Measurements from ENCODE around the gene MS4A4A. TPM values are rescaled to one million over a fixed set of nuclear protein-coding genes. Genes with fewer than 3 reads are reported as not detected.

Gene MS4A4A
- polyA plus RNA-seq, 1 donor from 2014 or later, result not detected

GRCh38 chr11:60303661-60304060 lies 23.2 kb downstream of the MS4A4A start:
- no peaks in the 10 kb centered on the region for H3F3A ChIP-seq (ENCODE audit: insufficient read depth, low read length, poor library complexity, severe bottlenecking)
- H3K27me3 ChIP-seq (ENCODE audit: insufficient read depth, low read depth, low read length), result no peaks in the 10 kb centered on the region
- H3K4me2 ChIP-seq (ENCODE audit: low read length), result no peak overlapping the region
- H3K9me2 ChIP-seq (ENCODE audit: insufficient read depth, low read length), result no peaks in the 10 kb centered on the region
- no peaks in the 10 kb centered on the region for H3K79me2 ChIP-seq (replicated peaks; ENCODE audit: insufficient read depth, low read length)
- no peaks in the 10 kb centered on the region for H3K9me3 ChIP-seq (ENCODE audit: low read length)
- no peaks in the 10 kb centered on the region for H4K20me1 ChIP-seq (ENCODE audit: insufficient read depth)
- H3K27ac ChIP-seq (ENCODE audit: low read length), result no peak overlapping the region
- TF ChIP-seq POLR2AphosphoS5 (IDR thresholded peaks at IDR 0.05), result no peak
- TF ChIP-seq CTCF (IDR thresholded peaks at IDR 0.05; ENCODE audit: poor library complexity, severe bottlenecking), result no peak
- no peak for TF ChIP-seq RAD21 (conservative IDR thresholded peaks at IDR 0.05)
- no peak for TF ChIP-seq TAF1 (IDR thresholded peaks at IDR 0.05; ENCODE audit: low read depth)
- no peak for TF ChIP-seq SMC3 (conservative IDR thresholded peaks at IDR 0.05; ENCODE audit: poor library complexity)
- TF ChIP-seq REST (IDR thresholded peaks at IDR 0.05; ENCODE audit: borderline replicate concordance), result no peak
- TF ChIP-seq EZH2 (IDR thresholded peaks at IDR 0.05; ENCODE audit: borderline replicate concordance, insufficient read depth, low read length, poor library complexity, severe bottlenecking), result no peak
- no peak for TF ChIP-seq EP300 (conservative IDR thresholded peaks at IDR 0.05; ENCODE audit: poor library complexity, severe bottlenecking)
- TF ChIP-seq MXI1 (conservative IDR thresholded peaks at IDR 0.05; ENCODE audit: poor library complexity, severe bottlenecking), result no peak
- H3K4me3 ChIP-seq (ENCODE audit: low read length), result no peak overlapping the region
- no peaks in the 10 kb centered on the region for H3K36me3 ChIP-seq (ENCODE audit: insufficient read depth, low read length)
- H2AFZ ChIP-seq (ENCODE audit: low read depth, low read length), result no peak overlapping the region
- no peak overlapping the region for H3K9ac ChIP-seq (ENCODE audit: low read length)

GRCh38 chr11:60305906-60306619 lies 25.6 kb downstream of the MS4A4A start:
- Histone ChIP-seq H3K79me2 (replicated peaks; ENCODE audit: insufficient read depth, low read length) (no peaks in the 10 kb centered on the region), H3K36me3 (ENCODE audit: insufficient read depth, low read length) (no peaks in the 10 kb centered on the region), H3F3A (ENCODE audit: insufficient read depth, low read length, poor library complexity, severe bottlenecking) (no peaks in the 10 kb centered on the region), H4K20me1 (ENCODE audit: insufficient read depth) (no peaks in the 10 kb centered on the region), H3K4me2 (ENCODE audit: low read length) (no peak overlapping the region), H3K4me3 (ENCODE audit: low read length) (no peak overlapping the region), H3K9ac (ENCODE audit: low read length) (no peak overlapping the region), H3K27me3 (ENCODE audit: insufficient read depth, low read depth, low read length) (no peaks in the 10 kb centered on the region), H3K27ac (ENCODE audit: low read length) (no peak overlapping the region), H2AFZ (ENCODE audit: low read depth, low read length) (no peak overlapping the region), H3K9me3 (ENCODE audit: low read length) (no peaks in the 10 kb centered on the region), H3K9me2 (ENCODE audit: insufficient read depth, low read length) (no peaks in the 10 kb centered on the region)
- TF ChIP-seq EZH2 (IDR thresholded peaks at IDR 0.05; ENCODE audit: borderline replicate concordance, insufficient read depth, low read length, poor library complexity, severe bottlenecking) (no peak), MXI1 (conservative IDR thresholded peaks at IDR 0.05; ENCODE audit: poor library complexity, severe bottlenecking) (no peak), SMC3 (conservative IDR thresholded peaks at IDR 0.05; ENCODE audit: poor library complexity) (no peak), CTCF (IDR thresholded peaks at IDR 0.05; ENCODE audit: poor library complexity, severe bottlenecking) (no peak), RAD21 (conservative IDR thresholded peaks at IDR 0.05) (no peak), REST (IDR thresholded peaks at IDR 0.05; ENCODE audit: borderline replicate concordance) (no peak), POLR2AphosphoS5 (IDR thresholded peaks at IDR 0.05) (no peak), TAF1 (IDR thresholded peaks at IDR 0.05; ENCODE audit: low read depth) (no peak), EP300 (conservative IDR thresholded peaks at IDR 0.05; ENCODE audit: poor library complexity, severe bottlenecking) (no peak)
